WI38 (cell line): ENCODE data around the gene SH2D7.
"Not testable (repeated sequence)": the region's sequence is repeated elsewhere in the genome, so short reads cannot be mapped to it uniquely, and the experiment has no call there.

Experiments used
- H3K4me3 ChIP-seq: 2 replicates; pipeline ENCODE4 v1.5.1; 2011; ENCODE audit warnings: low read depth, mild to moderate bottlenecking, control low read depth, low read length
- CTCF ChIP-seq: IDR thresholded peaks from 2 replicates; pipeline ENCODE4 v1.5.1; 2012; ENCODE audit warnings: low read depth, mild to moderate bottlenecking, control low read depth, low read length

SH2D7 gene

GRCh38 chr15:78142332-78142731 is 50.0 kb downstream of the SH2D7 start:
- H3K4me3 ChIP-seq, result no peak overlapping the region
- TF ChIP-seq CTCF, result no peak

GRCh38 chr15:78146425-78147154 is 54.2 kb downstream of the SH2D7 start:
- no peak overlapping the region for H3K4me3 ChIP-seq
- no peak for TF ChIP-seq CTCF

GRCh38 chr15:78147566-78147965 is 55.2 kb downstream of the SH2D7 start:
- H3K4me3 ChIP-seq, result no peak overlapping the region
- no peak for TF ChIP-seq CTCF

- TF ChIP-seq CTCF, result no peak
- peak overlapping the region; percentile 78 for H3K4me3 ChIP-seq
These were observed 56.2 kb downstream of the SH2D7 start for GRCh38 chr15:78148392-78149067.

GRCh38 chr15:78149068-78149804 is 56.9 kb downstream of the SH2D7 start, which contains the start of gene IDH3A:
Gene IDH3A (plus strand): TSS chr15:78149362. CDS start chr15:78149404, 42 bp downstream.
- no peak for TF ChIP-seq CTCF
- H3K4me3 ChIP-seq, result peak within 1 kb of the TSS; percentile 78

- peak overlapping the region; percentile 78 for H3K4me3 ChIP-seq
- no peak for TF ChIP-seq CTCF
These were observed 57.7 kb downstream of the SH2D7 start for GRCh38 chr15:78149805-78150751.

- H3K4me3 ChIP-seq, result not testable (repeated sequence)
These were observed 58.7 kb downstream of the SH2D7 start for GRCh38 chr15:78151075-78151474.
